Neural cell (in vitro differentiated cells): ENCODE results near the gene ANKRD37. TPM values are rescaled to one million over a fixed set of nuclear protein-coding genes. Genes with fewer than 3 reads are reported as not detected.

Experiments used
- H2AFZ ChIP-seq: fragments of 200-600, 300-800 bp; sonication (generic), shearing (Covaris generic); 2 replicates; pipeline ENCODE4 v1.6.0; 2014; ENCODE audit warnings: low read depth, mild to moderate bottlenecking, antibody characterized with exemption, low read length, moderate library complexity
- H3F3A ChIP-seq: fragments of 200-600 bp; shearing (Covaris generic); 2 replicates; pipeline ENCODE4 v1.6.1; 2016; ENCODE audit warnings: mild to moderate bottlenecking, moderate library complexity, mixed read lengths, antibody characterized with exemption, low read length; ENCODE audit not compliant: insufficient read depth, poor library complexity, severe bottlenecking
- H3K27ac ChIP-seq: fragments of 200-600, 300-800 bp; sonication (generic), shearing (Covaris generic); 2 replicates; pipeline ENCODE4 v1.5.1; 2014; ENCODE audit warnings: mild to moderate bottlenecking, low read length, moderate library complexity
- H3K27me3 ChIP-seq: fragments of 300-800, 200-600 bp; sonication (generic), shearing (Covaris generic); 2 replicates; pipeline ENCODE4 v1.6.0; 2014; ENCODE audit warnings: mild to moderate bottlenecking, low read depth, low read length, moderate library complexity; ENCODE audit not compliant: insufficient read depth
- H3K36me3 ChIP-seq: fragments of 300-800, 200-600 bp; sonication (generic), shearing (Covaris generic); 2 replicates; pipeline ENCODE4 v1.5.1; 2014; ENCODE audit warnings: mild to moderate bottlenecking, antibody characterized with exemption, low read length, moderate library complexity; ENCODE audit not compliant: insufficient read depth
- H3K4me2 ChIP-seq: fragments of 300-800, 200-600 bp; sonication (generic), shearing (Covaris generic); 2 replicates; pipeline ENCODE4 v1.6.0; 2014; ENCODE audit warnings: mild to moderate bottlenecking, low read length
- H3K4me3 ChIP-seq: fragments of 300-800, 200-600 bp; sonication (generic), shearing (Covaris generic); 2 replicates; pipeline ENCODE4 v1.5.1; 2014; ENCODE audit warnings: mild to moderate bottlenecking, low read length, moderate library complexity
- H3K79me2 ChIP-seq: fragments of 200-600 bp; shearing (Covaris generic); replicated peaks from 2 replicates; pipeline ENCODE4 v1.6.0; 2014; ENCODE audit warnings: mild to moderate bottlenecking, low read length, moderate library complexity; ENCODE audit not compliant: insufficient read depth
- H3K9ac ChIP-seq: fragments of 300-800, 200-600 bp; sonication (generic), shearing (Covaris generic); 2 replicates; pipeline ENCODE4 v1.6.1; 2016; ENCODE audit warnings: mild to moderate bottlenecking, low read length, mixed read lengths
- H3K9me2 ChIP-seq: fragments of 200-600 bp; shearing (Covaris generic); 2 replicates; pipeline ENCODE4 v1.6.1; 2016; ENCODE audit warnings: mild to moderate bottlenecking, low read length, mixed read lengths; ENCODE audit not compliant: insufficient read depth
- H3K9me3 ChIP-seq: fragments of 200-600, 300-800 bp; sonication (generic), shearing (Covaris generic); 2 replicates; pipeline ENCODE4 v1.6.1; 2016; ENCODE audit warnings: mild to moderate bottlenecking, mixed run types, low read length, moderate library complexity, mixed read lengths
- H4K20me1 ChIP-seq: fragments of 200-600 bp; shearing (Covaris generic); 2 replicates; pipeline ENCODE4 v1.6.1; 2016; ENCODE audit warnings: mild to moderate bottlenecking, mixed run types; ENCODE audit not compliant: insufficient read depth
- CTCF ChIP-seq: fragments of 450-650 bp; IDR thresholded peaks from 2 replicates; pipeline ENCODE4 v1.5.1; 2014; ENCODE audit warnings: antibody characterized with exemption, mild to moderate bottlenecking, moderate library complexity; ENCODE audit not compliant: poor library complexity, severe bottlenecking
- EP300 ChIP-seq: fragments of 450-650 bp; conservative IDR thresholded peaks from 2 replicates; pipeline ENCODE4 v1.6.1; 2014; ENCODE audit warnings: antibody characterized with exemption, mild to moderate bottlenecking, moderate library complexity; ENCODE audit not compliant: poor library complexity, severe bottlenecking
- EZH2 ChIP-seq: fragments of 200-600, 300-800 bp; shearing (Covaris generic), sonication (generic); IDR thresholded peaks from 2 replicates; pipeline ENCODE4 v1.6.1; 2014; ENCODE audit warnings: antibody characterized with exemption, low read length, borderline replicate concordance, mild to moderate bottlenecking; ENCODE audit not compliant: insufficient read depth, poor library complexity, severe bottlenecking
- MXI1 ChIP-seq: fragments of 450-650 bp; conservative IDR thresholded peaks from 2 replicates; pipeline ENCODE4 v1.6.1; 2014; ENCODE audit warnings: antibody characterized with exemption, mild to moderate bottlenecking; ENCODE audit not compliant: poor library complexity, severe bottlenecking
- POLR2AphosphoS5 ChIP-seq: IDR thresholded peaks from 2 replicates; pipeline ENCODE4 v1.6.1; 2012
- RAD21 ChIP-seq: fragments of 450-650 bp; conservative IDR thresholded peaks from 2 replicates; pipeline ENCODE4 v1.6.1; 2014; ENCODE audit warnings: antibody characterized with exemption, mild to moderate bottlenecking, moderate library complexity
- REST ChIP-seq: IDR thresholded peaks from 2 replicates; pipeline ENCODE4 v1.6.1; 2012; ENCODE audit warnings: borderline replicate concordance
- SMC3 ChIP-seq: fragments of 450-650 bp; conservative IDR thresholded peaks from 2 replicates; pipeline ENCODE4 v1.6.1; 2014; ENCODE audit warnings: antibody characterized with exemption, mild to moderate bottlenecking, moderate library complexity; ENCODE audit not compliant: poor library complexity
- TAF1 ChIP-seq: IDR thresholded peaks from 2 replicates; pipeline ENCODE4 v1.6.1; 2012; ENCODE audit warnings: low read depth
- polyA plus RNA-seq: library from polyadenylated mRNA; depleted of rRNA; stranded (reverse); fragments of >200 nt; gene quantifications from 2 replicates; pipeline ENCODE4 v1.2.3, GENCODE V29; 2014

The ANKRD37 gene
- polyA plus RNA-seq, 1 donor from 2014 or later, result 2.6 TPM

DNA sequence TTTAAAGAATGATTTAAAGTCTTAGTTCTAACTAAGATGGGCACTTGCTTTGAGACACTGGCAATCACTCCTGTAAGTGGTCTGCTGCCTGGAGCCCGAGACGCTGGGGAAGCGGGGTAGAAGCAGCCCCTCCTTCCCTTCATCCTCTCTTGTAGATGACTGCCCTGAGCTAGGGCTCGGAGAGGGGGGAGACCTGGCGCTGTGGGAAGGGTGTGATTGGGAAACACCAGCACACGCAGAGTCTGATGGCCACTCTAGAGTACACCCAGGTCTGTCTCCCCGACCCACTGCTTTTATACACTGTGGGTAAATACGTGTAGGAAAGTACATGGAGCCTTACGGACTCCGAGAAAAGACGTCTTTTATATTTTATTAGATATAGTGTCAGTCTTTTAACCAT is 24.9 kb upstream of the ANKRD37 start:
- Histone ChIP-seq H3F3A (no peaks in the 10 kb centered on the region), H2AFZ (no peak overlapping the region), H3K4me3 (no peak overlapping the region), H3K27ac (no peak overlapping the region), H3K27me3 (no peaks in the 10 kb centered on the region), H3K79me2 (no peaks in the 10 kb centered on the region), H3K9ac (no peak overlapping the region), H3K9me3 (no peaks in the 10 kb centered on the region), H3K36me3 (no peaks in the 10 kb centered on the region), H3K9me2 (no peaks in the 10 kb centered on the region), H4K20me1 (no peaks in the 10 kb centered on the region), H3K4me2 (no peak overlapping the region)
- no peak for TF ChIP-seq SMC3
- TF ChIP-seq REST, result no peak
- TF ChIP-seq EZH2, result no peak

GRCh38 chr4:185374027-185374426 is 22.6 kb upstream of the ANKRD37 start:
- H4K20me1 ChIP-seq, result no peaks in the 10 kb centered on the region
- H3K36me3 ChIP-seq, result no peaks in the 10 kb centered on the region
- TF ChIP-seq EP300 (no peak), EZH2 (no peak), SMC3 (no peak), MXI1 (no peak), TAF1 (no peak), CTCF (no peak), REST (no peak), POLR2AphosphoS5 (no peak), RAD21 (no peak)
- H2AFZ ChIP-seq, result no peak overlapping the region
- H3K4me3 ChIP-seq, result no peak overlapping the region
- no peak overlapping the region for H3K9ac ChIP-seq
- H3K79me2 ChIP-seq, result no peaks in the 10 kb centered on the region
- no peaks in the 10 kb centered on the region for H3F3A ChIP-seq
- H3K4me2 ChIP-seq, result no peak overlapping the region
- no peaks in the 10 kb centered on the region for H3K27me3 ChIP-seq
- no peaks in the 10 kb centered on the region for H3K9me3 ChIP-seq
- no peaks in the 10 kb centered on the region for H3K9me2 ChIP-seq
- no peak overlapping the region for H3K27ac ChIP-seq
